ENCODE measurements around the gene HS6ST1.
A peak's percentile ranks its signal among the peaks of the same experiment; 100 is the strongest.
"Not testable (repeated sequence)": the region's sequence is repeated elsewhere in the genome, so short reads cannot be mapped to it uniquely, and the experiment has no call there.

The HS6ST1 gene

DNA sequence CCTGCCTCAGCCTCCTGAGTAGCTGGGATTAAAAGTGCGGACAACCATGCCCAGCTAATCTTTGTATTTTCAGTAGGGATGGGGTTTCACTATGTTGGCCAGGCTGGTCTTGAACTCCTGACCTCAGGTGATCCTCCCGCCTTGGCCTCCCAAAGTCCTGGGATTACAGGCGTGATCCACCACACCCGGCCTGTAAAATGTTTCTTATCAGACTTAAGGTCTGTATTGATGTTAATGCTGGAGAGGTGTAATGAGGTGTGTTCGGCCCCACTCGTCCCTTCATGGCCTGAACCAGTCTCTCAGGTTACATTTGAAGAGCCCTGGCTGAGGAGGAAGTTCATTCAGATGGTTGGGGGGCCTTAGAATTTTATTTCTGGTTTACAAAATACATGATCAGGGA, 66.6 kb downstream of the HS6ST1 start:
- not testable (repeated sequence) for H3K36me3 Mint-ChIP-seq; H3K9me3 Mint-ChIP-seq; H3K4me1 Mint-ChIP-seq; H3K27ac Mint-ChIP-seq; H3K4me3 Mint-ChIP-seq; ATAC-seq; DNase-seq (ENCODE audit: low spot score in 2 of 2)

DNA sequence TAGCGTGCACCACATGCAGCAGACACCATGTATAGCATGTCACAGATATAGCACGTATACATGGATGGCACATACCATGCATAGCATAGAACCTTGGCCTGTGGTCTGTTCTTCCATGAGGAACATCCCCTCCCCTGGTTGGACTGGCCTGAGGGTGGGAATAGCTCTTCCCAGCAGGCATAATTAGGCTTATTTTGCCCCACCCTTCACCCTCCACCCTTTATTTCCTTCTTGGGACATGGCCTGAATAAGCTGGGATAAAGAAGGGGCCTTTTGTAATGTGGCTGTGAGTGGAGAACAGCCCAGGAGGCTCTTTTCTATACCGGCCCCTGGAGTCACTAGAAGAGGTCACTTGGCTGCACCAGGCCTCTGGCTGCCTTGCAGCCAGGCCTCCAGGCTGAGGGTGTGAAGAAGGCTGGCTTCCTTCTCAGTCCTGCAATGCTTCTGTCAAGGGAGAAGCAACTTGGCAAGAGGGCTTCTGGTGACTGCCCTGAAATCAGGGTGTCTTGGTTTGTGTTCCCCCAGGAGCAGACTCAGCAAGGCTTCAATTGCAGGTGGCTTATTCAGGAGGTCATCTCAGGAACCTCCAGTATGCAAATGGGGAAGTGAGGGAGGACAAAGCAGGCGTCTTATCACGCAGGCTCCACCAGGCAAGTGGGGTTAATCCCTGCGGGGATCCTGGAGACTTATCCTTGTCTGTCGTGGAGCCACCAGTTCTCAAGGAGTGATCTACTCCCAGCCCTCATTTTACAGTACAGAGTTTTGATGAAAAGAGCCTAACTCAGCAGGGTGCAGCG, 68.2 kb downstream of the HS6ST1 start:
- H3K36me3 Mint-ChIP-seq, result no peaks in the 10 kb centered on the region
- no peak overlapping the region for H3K27ac Mint-ChIP-seq
- no peaks in the 10 kb centered on the region for H3K4me1 Mint-ChIP-seq
- no peak for ATAC-seq
- DNase-seq (ENCODE audit: low spot score in 2 of 2), result no peak
- H3K9me3 Mint-ChIP-seq, result no peaks in the 10 kb centered on the region
- H3K4me3 Mint-ChIP-seq, result no peak overlapping the region

DNA sequence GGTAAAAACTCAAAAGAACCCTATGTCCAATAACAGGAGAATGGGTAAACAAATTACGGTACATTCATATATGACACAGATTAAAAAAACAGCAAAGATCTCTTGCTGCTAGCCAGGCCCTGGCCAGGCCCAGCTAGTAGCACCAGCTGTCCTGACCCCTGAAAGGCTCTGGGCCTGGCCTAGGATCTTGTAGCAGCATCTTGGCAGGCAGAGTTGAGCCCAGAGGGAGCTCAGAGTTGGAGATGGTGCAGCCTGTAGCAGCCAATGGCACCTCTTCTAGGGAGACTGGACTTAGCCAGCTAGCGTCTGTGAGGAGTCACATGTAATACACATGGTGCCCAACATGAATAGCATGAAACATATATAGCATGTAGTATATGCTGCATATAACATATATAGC, 69.1 kb downstream of the HS6ST1 start:
- Mint-ChIP-seq H3K36me3 (no peaks in the 10 kb centered on the region), H3K4me1 (no peaks in the 10 kb centered on the region), H3K4me3 (no peak overlapping the region), H3K27ac (no peak overlapping the region), H3K9me3 (no peaks in the 10 kb centered on the region)
- ATAC-seq (no peak), DNase-seq (ENCODE audit: low spot score in 2 of 2) (no peak)

DNA sequence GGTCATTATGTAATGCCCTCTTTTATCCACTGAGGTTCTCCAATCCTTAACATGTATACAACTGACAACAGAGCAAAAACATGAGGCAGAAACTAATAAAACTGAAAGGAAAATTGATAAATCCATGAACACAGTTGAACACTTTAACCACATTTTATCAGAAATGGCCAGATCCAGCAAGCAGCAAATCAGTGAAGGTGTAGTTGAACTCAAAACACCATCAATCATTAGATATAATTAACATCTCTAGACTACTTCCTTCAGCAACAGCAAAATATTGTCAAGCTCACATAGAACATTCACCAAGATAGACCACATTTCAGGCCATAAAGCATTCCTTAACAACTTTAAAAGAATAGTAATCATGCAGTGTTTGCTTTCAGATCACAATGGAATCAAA, 72.9 kb downstream of the HS6ST1 start:
- H3K36me3 Mint-ChIP-seq, result no peaks in the 10 kb centered on the region
- H3K4me1 Mint-ChIP-seq, result no peaks in the 10 kb centered on the region
- no peaks in the 10 kb centered on the region for H3K9me3 Mint-ChIP-seq
- no peak overlapping the region for H3K27ac Mint-ChIP-seq
- ATAC-seq (no peak), DNase-seq (ENCODE audit: low spot score in 2 of 2) (no peak)
- H3K4me3 Mint-ChIP-seq, result no peak overlapping the region

DNA sequence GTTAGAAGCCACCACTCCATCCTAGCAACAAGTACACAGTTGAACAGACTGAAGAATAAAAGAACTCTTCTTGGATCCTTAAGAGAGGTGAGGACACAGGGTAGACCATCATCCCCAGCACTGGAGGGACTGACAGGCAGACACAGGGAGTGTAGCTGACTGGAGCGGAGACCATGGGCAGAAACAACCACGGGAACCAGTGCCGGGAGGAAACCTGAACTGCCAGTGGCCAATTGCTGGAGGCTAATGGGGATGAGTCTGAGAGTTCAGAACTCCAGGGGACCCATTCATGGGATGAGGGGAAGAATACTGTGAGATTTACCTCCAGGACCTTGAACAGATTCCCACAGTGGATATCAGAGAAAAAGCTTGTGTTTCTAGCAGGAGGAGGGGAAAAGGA, 76.8 kb downstream of the HS6ST1 start:
- no peak for DNase-seq (ENCODE audit: low spot score in 2 of 2)
- H3K4me3 Mint-ChIP-seq, result no peak overlapping the region
- H3K36me3 Mint-ChIP-seq, result no peaks in the 10 kb centered on the region
- ATAC-seq, result no peak
- no peaks in the 10 kb centered on the region for H3K4me1 Mint-ChIP-seq
- no peaks in the 10 kb centered on the region for H3K9me3 Mint-ChIP-seq
- H3K27ac Mint-ChIP-seq, result no peak overlapping the region

DNA sequence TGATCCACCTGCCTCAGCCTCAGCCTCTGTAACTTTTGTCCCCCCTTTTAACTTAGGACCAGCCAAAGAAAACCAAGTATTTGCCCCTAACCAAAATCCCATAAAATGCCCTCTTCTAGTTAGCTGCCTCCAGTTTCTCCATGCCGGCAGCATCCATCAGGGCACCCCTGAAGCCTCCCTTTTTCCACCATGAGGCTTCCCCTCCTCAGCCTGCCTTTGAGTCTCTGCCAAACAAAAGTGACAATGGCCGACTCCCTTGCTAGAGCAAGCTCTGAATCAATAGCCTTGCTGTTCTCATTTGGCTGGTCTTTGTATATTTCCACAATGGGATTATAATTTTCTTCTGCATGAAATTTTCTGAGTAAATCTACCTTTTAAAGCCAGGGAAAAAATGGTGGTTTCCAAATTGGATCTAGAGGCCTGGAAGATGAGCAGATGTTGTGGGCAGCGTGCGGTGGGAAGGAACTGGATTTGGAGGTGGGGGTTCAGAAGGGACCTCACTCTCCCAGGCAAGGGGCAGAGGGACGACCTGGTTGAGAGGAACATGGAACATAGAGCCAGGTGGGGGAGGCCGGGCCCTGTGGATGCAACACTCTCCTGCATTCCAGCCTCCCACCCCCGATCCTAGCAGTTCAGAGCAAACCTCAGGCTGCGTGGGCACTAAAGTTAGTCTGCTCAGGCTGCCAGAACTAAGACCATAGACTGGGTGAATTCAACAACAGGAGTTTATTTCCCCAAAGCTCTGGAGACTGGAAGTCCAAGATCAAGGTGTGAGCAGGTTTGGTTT, 80.6 kb downstream of the HS6ST1 start:
- ATAC-seq (no peak), DNase-seq (ENCODE audit: low spot score in 2 of 2) (no peak)
- H3K27ac Mint-ChIP-seq, result no peak overlapping the region
- no peaks in the 10 kb centered on the region for H3K36me3 Mint-ChIP-seq
- H3K4me3 Mint-ChIP-seq, result no peak overlapping the region
- H3K4me1 Mint-ChIP-seq, result no peaks in the 10 kb centered on the region
- H3K9me3 Mint-ChIP-seq, result no peaks in the 10 kb centered on the region

DNA sequence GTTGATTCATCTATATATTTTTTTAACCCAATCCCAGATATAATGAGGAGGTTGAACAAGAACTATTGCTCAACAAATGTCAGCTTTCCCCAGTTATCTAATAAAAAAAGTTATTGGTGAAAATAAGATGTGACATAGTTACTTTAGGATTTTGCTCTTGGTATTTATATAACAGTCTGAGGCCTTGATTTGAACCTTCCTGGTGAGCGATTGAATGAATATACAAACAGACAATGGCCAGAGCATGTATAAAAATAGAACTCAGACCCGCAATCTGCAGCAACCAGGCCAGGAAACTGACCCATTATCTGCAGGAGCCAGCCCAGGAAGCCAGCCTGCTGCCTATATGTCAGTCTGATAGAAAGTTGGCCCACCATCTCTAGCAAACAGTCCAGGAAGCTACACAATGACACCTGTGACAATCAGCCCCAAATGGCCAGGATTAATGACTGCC, 81.6 kb downstream of the HS6ST1 start:
- ATAC-seq (no peak), DNase-seq (ENCODE audit: low spot score in 2 of 2) (no peak)
- no peaks in the 10 kb centered on the region for H3K9me3 Mint-ChIP-seq
- H3K36me3 Mint-ChIP-seq, result no peaks in the 10 kb centered on the region
- no peak overlapping the region for H3K4me3 Mint-ChIP-seq
- no peaks in the 10 kb centered on the region for H3K4me1 Mint-ChIP-seq
- no peak overlapping the region for H3K27ac Mint-ChIP-seq

DNA sequence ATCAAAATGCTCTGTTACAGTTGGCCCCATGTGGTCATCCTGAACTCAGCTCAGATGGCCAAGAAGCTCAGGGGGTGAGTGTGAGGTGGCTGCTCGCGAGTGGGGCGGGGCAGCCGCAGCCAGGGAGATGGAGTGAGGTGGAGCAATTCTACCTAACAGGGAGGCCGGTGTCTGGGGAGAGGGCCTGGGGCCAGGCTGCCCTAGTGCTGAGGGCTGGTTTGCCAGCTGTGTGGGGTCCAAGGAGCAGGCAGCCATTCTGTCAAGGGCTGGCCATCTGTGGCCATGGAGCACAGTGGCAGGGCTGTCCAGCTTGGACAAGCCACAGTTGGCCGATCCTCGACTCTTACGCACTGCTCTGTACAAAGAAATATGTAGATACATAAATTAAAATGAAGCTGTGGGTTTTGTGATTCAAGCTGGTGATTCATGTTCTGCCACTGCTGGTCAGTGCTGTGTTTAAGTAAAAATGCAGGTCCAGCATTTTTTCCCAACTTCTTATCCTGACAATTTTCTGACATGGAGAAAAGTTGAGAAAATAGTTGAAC, 82.1 kb downstream of the HS6ST1 start:
- Mint-ChIP-seq H3K9me3 (no peaks in the 10 kb centered on the region), H3K4me1 (no peaks in the 10 kb centered on the region), H3K4me3 (no peak overlapping the region), H3K36me3 (no peaks in the 10 kb centered on the region), H3K27ac (no peak overlapping the region)
- ATAC-seq (no peak), DNase-seq (ENCODE audit: low spot score in 2 of 2) (no peak)

DNA sequence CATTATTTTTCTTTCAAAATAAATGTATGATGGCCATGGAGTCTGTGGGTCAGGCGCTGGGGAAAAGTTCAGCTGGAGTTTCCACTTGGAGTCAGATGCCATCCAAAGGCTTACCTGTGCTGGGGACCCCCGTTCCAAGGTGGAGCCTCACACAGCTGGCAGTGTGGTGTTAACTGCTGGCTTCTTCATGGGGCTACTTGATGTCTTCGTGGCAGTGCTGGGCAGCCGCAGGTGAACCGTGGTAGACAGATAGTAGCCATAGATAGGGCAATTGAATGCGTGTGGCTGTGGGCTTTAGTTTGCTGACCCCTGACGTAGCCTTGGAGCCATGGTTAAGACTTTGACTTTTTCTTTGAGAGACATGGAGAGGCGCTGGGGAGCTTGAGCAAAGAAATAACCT, 83.1 kb downstream of the HS6ST1 start:
- Mint-ChIP-seq H3K36me3 (no peaks in the 10 kb centered on the region), H3K9me3 (no peaks in the 10 kb centered on the region), H3K4me1 (no peaks in the 10 kb centered on the region), H3K27ac (no peak overlapping the region), H3K4me3 (no peak overlapping the region)
- no peak for DNase-seq (ENCODE audit: low spot score in 2 of 2)
- ATAC-seq, result no peak

DNA sequence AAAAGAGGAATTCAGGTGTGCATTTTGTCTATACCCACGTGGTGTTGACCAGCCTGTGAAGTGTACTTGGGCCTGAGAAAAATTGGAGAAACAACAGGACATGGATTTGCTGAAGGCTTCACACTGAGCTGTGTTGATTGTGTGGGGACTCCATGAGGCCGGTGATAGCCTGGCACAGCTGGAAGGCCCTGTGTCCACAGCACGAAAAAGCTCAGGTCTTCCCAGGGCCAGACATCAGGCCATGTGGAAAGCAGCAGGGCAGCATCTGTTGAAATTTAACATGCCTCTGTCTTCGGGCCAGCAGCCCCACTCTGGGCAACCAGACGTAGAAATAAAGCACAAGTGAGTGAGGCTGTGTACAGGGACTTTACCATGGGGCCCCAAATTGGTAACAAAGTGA, 84.1 kb downstream of the HS6ST1 start:
- Mint-ChIP-seq H3K4me3 (no peak overlapping the region), H3K9me3 (no peaks in the 10 kb centered on the region), H3K36me3 (no peaks in the 10 kb centered on the region), H3K4me1 (no peaks in the 10 kb centered on the region), H3K27ac (no peak overlapping the region)
- ATAC-seq (no peak), DNase-seq (ENCODE audit: low spot score in 2 of 2) (no peak)

DNA sequence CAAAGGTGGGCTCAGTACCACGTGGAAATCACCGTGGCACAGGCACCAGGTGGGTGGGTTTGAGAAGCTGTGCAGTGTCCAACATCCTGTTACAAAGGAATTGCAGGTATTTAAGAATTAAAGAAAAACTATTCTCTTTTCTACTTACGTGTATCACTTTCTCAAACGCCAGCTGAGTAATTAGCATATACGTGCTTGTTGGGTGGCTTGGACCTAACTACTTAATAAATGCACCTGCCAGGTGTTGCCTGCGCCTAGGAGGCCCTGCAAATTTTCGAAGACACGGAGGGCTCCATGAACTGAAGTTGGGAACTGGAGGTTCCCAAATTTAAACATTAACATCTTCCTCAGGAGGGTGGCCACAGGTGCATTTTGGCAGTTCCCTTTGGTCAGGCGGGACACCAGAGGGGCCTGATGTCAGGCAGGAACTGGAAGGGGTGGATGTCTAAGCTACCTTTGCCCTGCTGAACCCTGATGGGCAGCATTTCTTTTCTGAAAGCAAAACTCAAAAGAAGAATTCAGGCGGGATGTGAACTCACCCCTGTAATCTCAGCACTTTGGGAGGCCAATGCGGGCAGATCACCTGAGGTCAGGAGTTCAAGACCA, 84.8 kb downstream of the HS6ST1 start:
- H3K9me3 Mint-ChIP-seq, result no peaks in the 10 kb centered on the region
- H3K4me3 Mint-ChIP-seq, result peak overlapping the region; percentile 66
- DNase-seq (ENCODE audit: low spot score in 2 of 2) (no peak), ATAC-seq (no peak)
- H3K27ac Mint-ChIP-seq, result no peak overlapping the region
- no peaks in the 10 kb centered on the region for H3K36me3 Mint-ChIP-seq
- no peaks in the 10 kb centered on the region for H3K4me1 Mint-ChIP-seq

DNA sequence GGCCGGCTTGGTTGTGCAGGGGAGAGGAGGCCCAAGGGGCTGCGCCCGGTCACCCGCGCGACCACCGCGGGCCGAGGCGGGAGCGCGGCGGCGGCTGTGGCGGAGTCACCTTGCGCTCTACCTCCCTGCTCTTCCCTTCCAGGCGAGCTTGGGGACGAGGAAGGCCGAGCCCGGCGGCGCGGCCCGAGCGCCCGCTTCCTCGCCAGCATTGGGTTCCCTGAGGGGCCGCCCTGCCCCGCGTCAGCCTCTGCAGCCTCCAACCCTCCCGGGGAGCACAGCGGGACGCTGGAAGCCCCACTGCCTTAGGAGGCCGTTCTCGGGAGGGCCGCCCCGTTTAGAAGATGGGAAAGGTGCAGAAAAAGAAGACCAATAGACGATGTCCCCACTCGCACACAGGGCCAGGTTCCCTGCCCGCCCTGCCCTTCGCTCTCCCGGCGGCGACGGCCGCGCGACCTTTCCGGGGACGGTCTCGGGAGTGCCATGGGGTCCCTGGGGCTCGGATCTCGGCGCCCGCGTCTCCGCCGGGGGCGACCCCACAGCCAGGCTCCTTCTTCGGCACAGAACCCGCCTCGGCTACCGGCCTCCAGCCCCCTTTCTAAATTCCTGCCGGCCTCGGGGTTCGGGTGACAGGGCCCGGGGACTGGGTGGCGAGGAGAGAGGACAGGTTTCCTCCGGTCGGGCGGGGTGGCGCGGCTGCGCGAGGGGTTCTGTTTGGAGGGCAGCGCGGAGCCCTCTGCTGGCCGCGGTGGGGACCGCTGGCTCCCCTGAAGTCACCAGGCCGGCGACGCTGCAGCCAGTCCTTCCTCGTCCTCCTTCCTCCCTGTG, 85.5 kb downstream of the HS6ST1 start:
- peak overlapping the region; percentile 66 for H3K4me3 Mint-ChIP-seq
- no peaks in the 10 kb centered on the region for H3K36me3 Mint-ChIP-seq
- H3K4me1 Mint-ChIP-seq, result no peaks in the 10 kb centered on the region
- H3K9me3 Mint-ChIP-seq, result no peaks in the 10 kb centered on the region
- ATAC-seq (peak; percentile 97), DNase-seq (ENCODE audit: low spot score in 2 of 2) (peak; percentile 79 to 91)
- H3K27ac Mint-ChIP-seq, result no peak overlapping the region

DNA sequence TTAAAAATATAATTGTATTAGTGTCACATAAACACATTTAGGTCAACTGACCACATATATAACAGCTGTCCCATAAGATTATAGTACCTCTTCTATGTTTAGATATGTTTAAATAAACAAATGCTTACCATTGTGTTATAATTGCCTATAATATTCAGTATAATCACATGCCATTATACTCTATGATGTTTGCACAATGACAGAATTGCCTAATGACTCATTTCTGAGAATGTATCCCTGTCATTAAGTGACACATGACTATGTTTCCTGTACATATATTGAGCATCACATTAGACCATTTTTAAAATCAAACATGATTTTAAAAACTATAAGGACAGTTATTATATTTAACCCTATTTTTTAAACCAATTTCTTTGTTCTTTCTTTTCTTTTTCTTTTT, 89.8 kb downstream of the HS6ST1 start:
- H3K36me3 Mint-ChIP-seq, result no peaks in the 10 kb centered on the region
- no peak for DNase-seq (ENCODE audit: low spot score in 2 of 2)
- H3K9me3 Mint-ChIP-seq, result no peaks in the 10 kb centered on the region
- H3K4me3 Mint-ChIP-seq, result no peak overlapping the region
- H3K27ac Mint-ChIP-seq, result no peak overlapping the region
- H3K4me1 Mint-ChIP-seq, result no peaks in the 10 kb centered on the region
- ATAC-seq, result no peak

DNA sequence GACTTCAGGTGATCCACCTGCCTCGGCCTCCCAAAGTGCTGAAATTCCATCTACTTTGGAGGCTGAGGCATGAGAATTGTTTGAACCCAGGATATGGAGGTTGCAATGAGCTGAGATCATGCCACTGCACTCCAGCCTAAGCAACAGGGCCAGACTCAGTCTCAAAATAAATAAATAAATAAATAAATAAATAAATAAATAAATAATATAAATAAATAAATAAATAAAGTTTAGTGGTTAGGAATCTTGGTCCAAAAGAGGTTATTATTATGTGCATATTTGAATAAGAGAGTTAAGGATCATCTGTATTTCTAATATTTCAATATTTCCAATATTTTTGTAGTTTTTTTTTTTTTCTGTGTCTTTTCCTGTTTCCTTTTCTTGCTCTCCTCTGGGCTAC, 90.8 kb downstream of the HS6ST1 start:
- no peaks in the 10 kb centered on the region for H3K9me3 Mint-ChIP-seq
- H3K4me3 Mint-ChIP-seq, result no peak overlapping the region
- H3K4me1 Mint-ChIP-seq, result no peaks in the 10 kb centered on the region
- H3K36me3 Mint-ChIP-seq, result no peaks in the 10 kb centered on the region
- ATAC-seq (no peak), DNase-seq (ENCODE audit: low spot score in 2 of 2) (no peak)
- H3K27ac Mint-ChIP-seq, result no peak overlapping the region

DNA sequence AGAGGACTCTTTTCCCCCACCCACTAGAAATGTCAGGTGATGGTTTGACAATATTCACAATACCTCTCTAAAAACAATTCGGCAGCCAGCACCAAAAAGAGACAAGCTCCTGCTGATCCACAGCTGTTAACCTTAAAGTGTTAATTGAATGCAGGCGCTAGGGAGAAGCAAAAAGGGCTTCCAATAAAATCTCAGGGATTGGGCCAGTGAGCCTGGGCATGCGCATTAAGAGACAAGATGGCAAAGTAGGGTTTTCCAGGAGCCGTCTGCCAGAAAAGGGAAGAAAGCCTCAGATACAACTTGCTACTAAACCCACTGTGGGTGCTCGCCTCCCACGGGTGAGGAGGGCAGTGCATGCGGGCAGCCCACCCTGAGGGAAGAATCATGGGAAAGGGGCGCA, 98.8 kb downstream of the HS6ST1 start:
- Mint-ChIP-seq H3K4me1 (no peaks in the 10 kb centered on the region), H3K27ac (no peak overlapping the region), H3K36me3 (no peaks in the 10 kb centered on the region), H3K9me3 (no peaks in the 10 kb centered on the region), H3K4me3 (no peak overlapping the region)
- no peak for DNase-seq (ENCODE audit: low spot score in 2 of 2)
- no peak for ATAC-seq
